ENCODE results near the gene PLPPR3.

PLPPR3 gene

GRCh38 chr19:862581-863314 is 41.0 kb upstream of the PLPPR3 start:
- H3K4me3 ChIP-seq (ENCODE audit: low read depth in 1 of 5, low read length in 5 of 5) = peak overlapping the region in 3 of 5 donors; percentile 9 to 30 (median 12)
- H3K27me3 ChIP-seq (ENCODE audit: control insufficient read depth in 5 of 5, insufficient read depth in 4 of 5, low read length in 5 of 5) = peaks cover 0 to 4% (median 0%) of the 10 kb centered on the region in 5 donors
- no peaks in the 10 kb centered on the region for H3K9me3 ChIP-seq (ENCODE audit: control insufficient read depth in 5 of 5, low read length in 5 of 5)
- H3K4me1 ChIP-seq (ENCODE audit: control insufficient read depth in 5 of 5, insufficient read depth in 5 of 5, low read length in 5 of 5) = peaks cover 3 to 39% (median 35%) of the 10 kb centered on the region in 5 donors
- H3K36me3 ChIP-seq (ENCODE audit: control insufficient read depth in 5 of 5, insufficient read depth in 5 of 5, low read length in 5 of 5) = peaks cover 0 to 14% (median 10%) of the 10 kb centered on the region in 5 donors
- no peak overlapping the region for H3K27ac ChIP-seq (ENCODE audit: low read depth, low read length)
- H3K9ac ChIP-seq (ENCODE audit: low read length in 5 of 5) = no peak overlapping the region

- Histone ChIP-seq H3K9ac (ENCODE audit: low read length in 5 of 5) (no peak overlapping the region), H3K27ac (ENCODE audit: low read depth, low read length) (no peak overlapping the region), H3K9me3 (ENCODE audit: control insufficient read depth in 5 of 5, low read length in 5 of 5) (no peaks in the 10 kb centered on the region), H3K4me1 (ENCODE audit: control insufficient read depth in 5 of 5, insufficient read depth in 5 of 5, low read length in 5 of 5) (peaks cover 3 to 39% (median 31%) of the 10 kb centered on the region in 5 donors), H3K36me3 (ENCODE audit: control insufficient read depth in 5 of 5, insufficient read depth in 5 of 5, low read length in 5 of 5) (peaks cover 0 to 10% (median 9%) of the 10 kb centered on the region in 5 donors), H3K4me3 (ENCODE audit: low read depth in 1 of 5, low read length in 5 of 5) (peak overlapping the region in 4 of 5 donors; percentile 41 to 69 (median 50)), H3K27me3 (ENCODE audit: control insufficient read depth in 5 of 5, insufficient read depth in 4 of 5, low read length in 5 of 5) (peaks cover 0 to 4% (median 0%) of the 10 kb centered on the region in 5 donors)
Measured at GRCh38 chr19:861756-862580, 40.2 kb upstream of the PLPPR3 start.

DNA sequence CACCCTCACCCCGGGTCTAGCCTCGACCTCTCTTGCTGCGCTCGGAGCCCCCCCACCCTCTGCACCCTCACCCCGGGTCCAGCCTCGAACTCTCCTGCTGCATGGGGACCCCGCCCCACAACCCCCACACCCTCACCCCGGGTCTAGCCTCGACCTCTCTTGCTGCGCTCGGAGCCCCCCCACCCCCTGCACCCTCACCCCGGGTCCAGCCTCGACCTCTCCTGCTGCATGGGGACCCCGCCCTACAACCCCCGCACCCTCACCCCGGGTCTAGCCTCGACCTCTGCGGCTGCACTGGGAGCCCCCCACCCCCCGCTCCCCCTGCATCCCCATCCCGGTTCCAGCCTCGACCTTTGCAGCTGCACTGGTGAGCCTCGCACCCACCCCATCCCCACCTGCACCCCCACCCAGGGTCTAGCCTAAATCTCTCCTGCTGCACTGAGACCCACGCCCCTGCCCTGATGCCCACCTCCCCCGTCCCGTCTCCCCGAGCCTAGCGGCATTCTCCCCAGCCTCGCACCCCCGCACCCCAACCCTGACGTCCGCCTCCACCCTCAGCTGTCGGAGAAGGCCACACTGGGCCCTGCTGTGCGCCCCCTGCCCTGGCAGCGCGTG is 39.5 kb upstream of the PLPPR3 start:
- H3K36me3 ChIP-seq (ENCODE audit: control insufficient read depth in 5 of 5, insufficient read depth in 5 of 5, low read length in 5 of 5) = peaks cover 0 to 10% (median 9%) of the 10 kb centered on the region in 5 donors
- H3K4me1 ChIP-seq (ENCODE audit: control insufficient read depth in 5 of 5, insufficient read depth in 5 of 5, low read length in 5 of 5) = peaks cover 3 to 39% (median 29%) of the 10 kb centered on the region in 5 donors
- no peak overlapping the region for H3K9ac ChIP-seq (ENCODE audit: low read length in 5 of 5)
- H3K4me3 ChIP-seq (ENCODE audit: low read depth in 1 of 5, low read length in 5 of 5) = peak overlapping the region in 4 of 5 donors; percentile 70 to 88 (median 80)
- peaks cover 0 to 4% (median 0%) of the 10 kb centered on the region in 5 donors for H3K27me3 ChIP-seq (ENCODE audit: control insufficient read depth in 5 of 5, insufficient read depth in 4 of 5, low read length in 5 of 5)
- no peak overlapping the region for H3K27ac ChIP-seq (ENCODE audit: low read depth, low read length)
- H3K9me3 ChIP-seq (ENCODE audit: control insufficient read depth in 5 of 5, low read length in 5 of 5) = no peaks in the 10 kb centered on the region

DNA sequence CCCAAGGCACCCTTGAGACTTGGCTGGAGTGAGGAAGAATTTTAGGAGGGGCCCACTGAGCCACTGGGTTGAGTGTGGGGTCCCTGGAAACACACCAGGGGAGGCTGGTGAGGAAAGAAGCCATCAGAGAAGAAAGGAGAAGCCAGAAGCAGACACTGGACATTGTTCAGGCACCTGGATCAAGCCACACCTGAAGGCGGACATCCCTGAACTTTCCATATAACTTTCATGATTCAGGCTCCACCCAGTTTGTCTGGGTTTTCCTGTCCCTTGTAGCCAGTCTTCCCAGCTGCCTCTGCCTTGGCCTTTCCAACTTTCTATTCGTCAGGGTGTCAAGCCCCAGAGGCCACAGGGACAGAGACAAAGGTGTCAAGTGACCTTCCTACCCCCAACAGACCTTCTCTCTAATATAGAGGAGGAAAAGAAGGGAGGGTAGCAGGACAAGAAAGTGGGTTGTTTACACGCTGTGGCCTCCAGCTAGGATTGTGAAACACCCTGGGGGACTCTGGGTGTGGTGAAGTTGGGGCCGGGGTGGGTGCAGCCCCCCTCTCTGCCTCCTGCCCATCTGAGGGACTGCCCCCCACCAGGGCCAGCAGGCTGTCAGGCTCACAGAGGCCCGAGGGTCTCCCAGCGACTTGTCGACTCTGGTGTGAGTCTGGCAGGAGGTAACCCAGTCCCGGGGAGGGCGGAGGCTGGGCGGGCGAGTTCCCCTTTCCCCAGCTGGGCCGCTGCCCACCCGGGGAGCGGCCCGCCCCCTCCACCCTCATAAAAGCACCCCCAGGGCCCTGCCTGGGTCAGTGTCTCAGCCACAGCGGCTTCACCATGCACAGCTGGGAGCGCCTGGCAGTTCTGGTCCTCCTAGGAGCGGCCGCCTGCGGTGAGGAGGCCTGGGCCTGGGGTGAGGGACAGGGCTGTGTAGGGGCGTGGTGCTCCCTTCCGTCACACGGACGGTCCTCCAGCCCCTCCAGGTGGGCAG is 37.4 kb upstream of the PLPPR3 start, which contains the start of gene CFD:
TSS of gene CFD (plus strand) at position 797 of the 976 bp plus-strand sequence. CDS start at position 823, 26 bp downstream.
- H3K9me3 ChIP-seq (ENCODE audit: control insufficient read depth in 5 of 5, low read length in 5 of 5) = no peaks in the 10 kb centered on the region
- H3K4me1 ChIP-seq (ENCODE audit: control insufficient read depth in 5 of 5, insufficient read depth in 5 of 5, low read length in 5 of 5) = peaks cover 3 to 38% (median 29%) of the 10 kb centered on the region in 5 donors
- H3K9ac ChIP-seq (ENCODE audit: low read length in 5 of 5) = peak within 1 kb of the TSS; percentile 56 to 88 (median 76)
- peak within 1 kb of the TSS; percentile 92 for H3K27ac ChIP-seq (ENCODE audit: low read depth, low read length)
- peaks cover 0 to 9% (median 8%) of the 10 kb centered on the region in 5 donors for H3K36me3 ChIP-seq (ENCODE audit: control insufficient read depth in 5 of 5, insufficient read depth in 5 of 5, low read length in 5 of 5)
- H3K4me3 ChIP-seq (ENCODE audit: low read depth in 1 of 5, low read length in 5 of 5) = peak within 1 kb of the TSS; percentile 70 to 88 (median 80)
- peaks cover 0 to 4% (median 0%) of the 10 kb centered on the region in 5 donors for H3K27me3 ChIP-seq (ENCODE audit: control insufficient read depth in 5 of 5, insufficient read depth in 4 of 5, low read length in 5 of 5)

DNA sequence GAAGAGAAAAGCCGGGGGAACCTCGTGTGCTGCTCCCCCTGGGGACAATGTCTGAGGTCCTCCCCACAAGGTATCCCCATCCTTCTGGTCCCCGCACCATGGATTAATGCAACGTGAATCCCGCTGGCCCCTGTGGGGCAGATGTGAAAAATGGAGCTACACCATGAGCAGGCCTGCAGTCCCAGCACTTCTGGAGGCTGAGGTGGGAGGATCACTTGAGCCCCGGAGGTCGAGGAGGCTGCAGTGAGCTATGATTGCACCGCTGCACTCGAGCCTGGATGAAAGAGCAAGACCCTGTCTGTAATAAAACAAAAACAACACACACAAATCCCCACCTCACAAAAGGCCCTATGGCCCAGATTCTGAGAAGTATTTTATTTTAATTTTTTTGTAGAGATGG is 36.5 kb upstream of the PLPPR3 start:
- Histone ChIP-seq H3K9ac (ENCODE audit: low read length in 5 of 5) (no peak overlapping the region), H3K4me3 (ENCODE audit: low read depth in 1 of 5, low read length in 5 of 5) (no peak overlapping the region), H3K9me3 (ENCODE audit: control insufficient read depth in 5 of 5, low read length in 5 of 5) (no peaks in the 10 kb centered on the region), H3K4me1 (ENCODE audit: control insufficient read depth in 5 of 5, insufficient read depth in 5 of 5, low read length in 5 of 5) (peaks cover 3 to 32% (median 26%) of the 10 kb centered on the region in 5 donors), H3K36me3 (ENCODE audit: control insufficient read depth in 5 of 5, insufficient read depth in 5 of 5, low read length in 5 of 5) (peaks cover 0 to 5% (median 4%) of the 10 kb centered on the region in 5 donors), H3K27me3 (ENCODE audit: control insufficient read depth in 5 of 5, insufficient read depth in 4 of 5, low read length in 5 of 5) (peaks cover 0 to 4% (median 0%) of the 10 kb centered on the region in 5 donors), H3K27ac (ENCODE audit: low read depth, low read length) (peak overlapping the region; percentile 92)

- Histone ChIP-seq H3K4me1 (ENCODE audit: control insufficient read depth in 5 of 5, insufficient read depth in 5 of 5, low read length in 5 of 5) (peaks cover 3 to 29% (median 26%) of the 10 kb centered on the region in 5 donors), H3K36me3 (ENCODE audit: control insufficient read depth in 5 of 5, insufficient read depth in 5 of 5, low read length in 5 of 5) (no peaks in the 10 kb centered on the region), H3K27ac (ENCODE audit: low read depth, low read length) (no peak overlapping the region), H3K27me3 (ENCODE audit: control insufficient read depth in 5 of 5, insufficient read depth in 4 of 5, low read length in 5 of 5) (peaks cover 0 to 4% (median 0%) of the 10 kb centered on the region in 5 donors), H3K9ac (ENCODE audit: low read length in 5 of 5) (no peak overlapping the region), H3K9me3 (ENCODE audit: control insufficient read depth in 5 of 5, low read length in 5 of 5) (no peaks in the 10 kb centered on the region), H3K4me3 (ENCODE audit: low read depth in 1 of 5, low read length in 5 of 5) (no peak overlapping the region)
Measured at GRCh38 chr19:855566-856120, 33.9 kb upstream of the PLPPR3 start.

DNA sequence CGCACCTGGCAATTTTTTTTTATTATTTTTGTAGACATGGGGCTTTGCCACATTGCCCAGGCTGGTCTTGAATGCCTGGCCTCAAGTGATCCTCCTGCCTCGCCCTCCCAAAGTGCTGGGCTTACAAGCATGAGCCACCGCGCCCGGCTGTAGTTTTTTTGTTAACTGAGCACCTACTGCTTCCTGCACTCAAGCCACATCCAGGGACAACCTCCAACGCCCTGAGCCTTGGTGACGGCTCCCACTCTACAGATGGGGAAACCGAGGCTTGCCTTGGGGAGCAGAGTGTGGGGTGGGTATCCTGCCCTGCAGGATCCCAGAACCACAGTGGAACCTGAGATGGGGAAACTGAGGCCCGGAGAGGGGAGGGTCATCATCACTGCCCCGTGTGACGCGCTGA is 33.4 kb upstream of the PLPPR3 start:
- Histone ChIP-seq H3K36me3 (ENCODE audit: control insufficient read depth in 5 of 5, insufficient read depth in 5 of 5, low read length in 5 of 5) (no peaks in the 10 kb centered on the region), H3K9me3 (ENCODE audit: control insufficient read depth in 5 of 5, low read length in 5 of 5) (no peaks in the 10 kb centered on the region), H3K4me1 (ENCODE audit: control insufficient read depth in 5 of 5, insufficient read depth in 5 of 5, low read length in 5 of 5) (peaks cover 3 to 32% (median 27%) of the 10 kb centered on the region in 5 donors), H3K4me3 (ENCODE audit: low read depth in 1 of 5, low read length in 5 of 5) (no peak overlapping the region), H3K27ac (ENCODE audit: low read depth, low read length) (no peak overlapping the region), H3K27me3 (ENCODE audit: control insufficient read depth in 5 of 5, insufficient read depth in 4 of 5, low read length in 5 of 5) (peaks cover 0 to 4% (median 0%) of the 10 kb centered on the region in 5 donors), H3K9ac (ENCODE audit: low read length in 5 of 5) (no peak overlapping the region)

DNA sequence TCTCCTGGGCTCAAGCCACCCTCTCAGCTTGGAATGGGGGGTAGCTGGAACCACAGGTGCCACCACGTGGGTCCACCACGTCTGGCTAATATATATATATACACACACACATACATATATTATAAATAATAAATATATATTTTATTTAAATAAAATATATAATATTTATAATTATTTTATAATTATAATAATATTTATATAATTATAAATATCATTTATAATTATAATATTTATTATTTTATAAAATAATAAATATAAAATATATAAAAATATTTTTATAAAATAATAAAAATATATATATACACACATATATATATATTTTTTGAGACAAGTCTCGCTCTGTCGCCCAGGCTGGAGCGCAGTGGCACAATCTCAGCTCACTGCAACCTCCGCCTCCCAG is 32.8 kb upstream of the PLPPR3 start:
- peaks cover 3 to 31% (median 23%) of the 10 kb centered on the region in 5 donors for H3K4me1 ChIP-seq (ENCODE audit: control insufficient read depth in 5 of 5, insufficient read depth in 5 of 5, low read length in 5 of 5)
- H3K36me3 ChIP-seq (ENCODE audit: control insufficient read depth in 5 of 5, insufficient read depth in 5 of 5, low read length in 5 of 5) = no peaks in the 10 kb centered on the region
- peaks cover 0 to 4% (median 0%) of the 10 kb centered on the region in 5 donors for H3K27me3 ChIP-seq (ENCODE audit: control insufficient read depth in 5 of 5, insufficient read depth in 4 of 5, low read length in 5 of 5)
- no peaks in the 10 kb centered on the region for H3K9me3 ChIP-seq (ENCODE audit: control insufficient read depth in 5 of 5, low read length in 5 of 5)
- no peak overlapping the region for H3K4me3 ChIP-seq (ENCODE audit: low read depth in 1 of 5, low read length in 5 of 5)
- H3K27ac ChIP-seq (ENCODE audit: low read depth, low read length) = no peak overlapping the region
- no peak overlapping the region for H3K9ac ChIP-seq (ENCODE audit: low read length in 5 of 5)

Measured in subcutaneous abdominal adipose tissue (tissue), 5 donors.